Endothelial cell of umbilical vein (primary cell): ENCODE measurements around the gene SGPL1. TPM values are rescaled to one million over a fixed set of nuclear protein-coding genes. Genes with fewer than 3 reads are reported as not detected.

Source experiments
- BruUV-seq: library from RNA; stranded (reverse); fragments of 400-500 nt; replicated peaks from 2 replicates; lab custom pipeline; 2021; lab: Mats Ljungman, UMichigan
- CTCF ChIA-PET: fragments of 300-600, 350-600 bp; sonication (Branson Sonifier 250); formaldehyde crosslinking; loops from one replicate; lab custom pipeline; 2021; ENCODE audit warnings: antibody characterized with exemption, inconsistent platforms; lab: Charles Lee
- POLR2A ChIA-PET: fragments of 300-600, 350-600 bp; sonication (Branson Sonifier 250); formaldehyde crosslinking; loops from one replicate; lab custom pipeline; 2021; ENCODE audit warnings: antibody characterized with exemption, inconsistent platforms; lab: Charles Lee
- DNase-seq: peaks from one replicate; pipeline ENCODE4 v3.0.0-alpha.2; 2011; ENCODE audit warnings: low read depth, low spot score
- FAIRE-seq: peaks from 2 replicates; lab custom pipeline; 2011; peaks lifted over from hg19 to GRCh38; lab: Jason Lieb, UNC
- H2AFZ ChIP-seq: 2 replicates; pipeline ENCODE4 v1.6.0; 2012; ENCODE audit warnings: low read depth, low read length, control low read depth, inconsistent platforms
- H3K27ac ChIP-seq: 2 replicates; pipeline ENCODE4 v1.5.1; 2011; ENCODE audit warnings: low read depth, mild to moderate bottlenecking, control low read depth, low read length, moderate library complexity; ENCODE audit not compliant: insufficient read depth
- H3K27me3 ChIP-seq, 2 experiments: 2 replicates each; pipeline versions ENCODE4 v1.6.0 to v1.6.1; 2011; ENCODE audit warnings: low read length in 2 of 2, mixed read lengths in 1 of 2; ENCODE audit not compliant: control insufficient read depth in 2 of 2, insufficient read depth in 2 of 2
- H3K36me3 ChIP-seq, 2 experiments: 2 replicates in 1 of 2; 3 replicates in 1 of 2; pipeline ENCODE4 v1.5.1; 2011; ENCODE audit warnings: low read length in 2 of 2, mild to moderate bottlenecking in 1 of 2, moderate library complexity in 1 of 2; ENCODE audit not compliant: control insufficient read depth in 2 of 2, insufficient read depth in 2 of 2; ENCODE audit errors: extremely low read depth in 1 of 2
- H3K4me1 ChIP-seq: 3 replicates; pipeline ENCODE4 v1.5.1; 2011; ENCODE audit warnings: mild to moderate bottlenecking, low read length; ENCODE audit not compliant: control insufficient read depth, insufficient read depth; ENCODE audit errors: extremely low read depth
- H3K4me2 ChIP-seq: 2 replicates; pipeline ENCODE4 v1.6.1; 2011; ENCODE audit warnings: low read length, control low read depth, mixed read lengths; ENCODE audit not compliant: insufficient read depth
- H3K4me3 ChIP-seq, 3 experiments: fragments of 200-600 bp in 1 of 3; sonication (generic), shearing (Covaris generic) in 1 of 3; replicated peaks in 1 of 3; 2 replicates each; pipeline ENCODE4 v1.5.1; 2011 to 2016; ENCODE audit warnings: control low read depth in 3 of 3, low read length in 3 of 3, mild to moderate bottlenecking in 2 of 3, inconsistent platforms in 1 of 3, low read depth in 1 of 3, moderate library complexity in 1 of 3; ENCODE audit not compliant: insufficient read depth in 1 of 3
- H3K79me2 ChIP-seq: 2 replicates; pipeline ENCODE4 v1.6.0; 2012; ENCODE audit warnings: low read length, inconsistent platforms; ENCODE audit not compliant: control insufficient read depth, insufficient read depth
- H3K9ac ChIP-seq: replicated peaks from 2 replicates; pipeline ENCODE3; 2011; ENCODE audit warnings: low read length, control low read depth; ENCODE audit not compliant: insufficient read depth; ENCODE audit errors: extremely low read depth
- H3K9me1 ChIP-seq: replicated peaks from 3 replicates; pipeline ENCODE4 v1.6.0; 2011; ENCODE audit warnings: mild to moderate bottlenecking, low read length; ENCODE audit not compliant: control insufficient read depth, insufficient read depth; ENCODE audit errors: extremely low read depth
- H3K9me3 ChIP-seq: replicated peaks from 2 replicates; pipeline ENCODE4 v1.5.1; 2012; ENCODE audit warnings: low read length, inconsistent platforms; ENCODE audit not compliant: control insufficient read depth, insufficient read depth
- H4K20me1 ChIP-seq: replicated peaks from 2 replicates; pipeline ENCODE3; 2011; ENCODE audit warnings: mild to moderate bottlenecking, low read length; ENCODE audit not compliant: control insufficient read depth, insufficient read depth; ENCODE audit errors: extremely low read depth
- EZH2 ChIP-seq: IDR thresholded peaks from 2 replicates; pipeline ENCODE4 v1.6.1; 2012; ENCODE audit warnings: borderline replicate concordance, low read depth, mild to moderate bottlenecking, moderate library complexity, low read length, inconsistent platforms; ENCODE audit not compliant: severe bottlenecking
- FOS ChIP-seq: IDR thresholded peaks from 2 replicates; pipeline ENCODE4 v1.6.1; 2011; ENCODE audit warnings: mild to moderate bottlenecking, low read length, moderate library complexity, borderline replicate concordance; ENCODE audit not compliant: insufficient read depth
- GATA2 ChIP-seq: IDR thresholded peaks from 2 replicates; pipeline ENCODE4 v1.7.0; 2011; ENCODE audit warnings: low read depth, mild to moderate bottlenecking, moderate library complexity, mixed read lengths, low read length; ENCODE audit not compliant: insufficient read length, insufficient read depth
- JUN ChIP-seq: IDR thresholded peaks from 2 replicates; pipeline ENCODE4 v1.6.1; 2011; ENCODE audit warnings: borderline replicate concordance, low read depth; ENCODE audit not compliant: insufficient read length, insufficient read depth
- MYC ChIP-seq: IDR thresholded peaks from one replicate; pipeline ENCODE4 v1.6.1; 2011; ENCODE audit warnings: mild to moderate bottlenecking, low read depth, low read length
- POLR2A ChIP-seq: IDR thresholded peaks from 2 replicates; pipeline ENCODE4 v1.6.1; 2012; ENCODE audit warnings: low read depth, mild to moderate bottlenecking, control low read depth, low read length
- POLR2AphosphoS5 ChIP-seq: IDR thresholded peaks from 2 replicates; pipeline ENCODE4 v1.6.1; 2012; ENCODE audit warnings: low read depth, mild to moderate bottlenecking, control low read depth, low read length, moderate library complexity; ENCODE audit not compliant: insufficient read depth
- dilution Hi-C: fragments of 300-500 bp; cut with MboI; formaldehyde crosslinking; loops from one replicate; pipeline ENCODE4 v1.15.0; 2019; ENCODE audit warnings: low sequenced_read_pairs; ENCODE audit not compliant: extremely low pct_ligation_motif_present
- intact Hi-C: fragments of 100-400 bp; cut with micrococcal nuclease; formaldehyde crosslinking; loops from one replicate; pipeline ENCODE4 v1.10.0; 2022
- polyA plus RNA-seq, 4 experiments: library from polyadenylated mRNA; depleted of rRNA in 3 of 4; stranded (reverse) in 3 of 4; unstranded in 1 of 4; fragments of >200 nt; gene quantifications; 2 replicates each; pipeline versions ENCODE4 v1.2.1 to v1.2.3, GENCODE V29; 2011 to 2012; ENCODE audit warnings: missing spikeins in 1 of 4
- total RNA-seq: library from RNA; stranded (reverse); gene quantifications from 2 replicates; pipeline ENCODE4 v1.2.3, GENCODE V29; 2021
- TF ChIP-seq, protein P1 (sequence below), 2 donors: IDR thresholded peaks; 1 replicate in 1 of 2; 2 replicates in 1 of 2; pipeline ENCODE4 v1.5.1; 2011; ENCODE audit warnings: low read length in 2 of 2, mild to moderate bottlenecking in 2 of 2, moderate library complexity in 2 of 2, control low read depth in 1 of 2, inconsistent platforms in 1 of 2, low read depth in 1 of 2; ENCODE audit not compliant: insufficient read depth in 1 of 2; ENCODE audit errors: extremely low read depth in 1 of 2
- TF ChIP-seq, protein P2 (sequence below): IDR thresholded peaks from 2 replicates; pipeline ENCODE4 v1.6.1; 2011; ENCODE audit not compliant: insufficient read depth, insufficient read length

Gene SGPL1
- total and polyA plus RNA-seq, 2 donors (not counting 3 experiments of a cell fraction or from before 2014, with no cell fraction given): 11.4 to 25.2 TPM

DNA sequence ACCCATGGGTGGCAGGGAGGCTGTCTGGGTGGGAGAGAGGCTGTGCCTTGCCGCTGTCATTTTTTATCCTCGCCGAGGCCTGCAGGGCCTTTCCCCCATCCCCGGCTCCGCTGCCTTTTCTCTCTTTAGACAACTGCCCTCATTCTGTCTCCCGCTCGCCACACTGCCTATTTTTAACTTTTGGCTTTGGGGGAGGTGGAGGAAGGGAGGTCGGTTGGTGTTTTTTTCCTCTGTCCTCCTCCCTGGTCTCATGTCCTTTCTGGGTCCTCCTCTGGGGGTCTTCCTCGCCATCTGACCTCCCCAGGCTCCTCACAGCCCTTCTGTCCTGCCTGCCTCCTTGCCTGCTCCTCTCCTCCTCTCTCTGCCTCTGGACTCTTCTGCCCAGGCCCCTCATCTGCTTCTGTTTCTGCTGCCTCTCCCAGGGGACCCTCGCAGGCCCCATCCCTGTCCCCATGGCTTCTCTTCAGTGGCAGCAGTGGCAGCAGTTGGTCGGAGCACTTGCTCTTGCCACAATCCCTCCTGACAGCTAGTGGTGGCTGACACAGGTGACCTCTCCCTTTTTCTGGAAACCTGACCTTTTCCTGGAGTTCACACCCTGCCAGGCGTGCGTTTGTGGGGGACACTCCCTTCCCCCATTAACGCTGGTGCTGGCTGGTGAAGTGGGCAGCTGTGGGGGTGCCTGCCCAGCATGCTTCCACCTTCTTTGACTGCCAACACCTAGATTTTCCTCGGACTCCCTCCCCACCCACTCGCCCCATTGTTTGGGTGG lies 92.1 kb downstream of the SGPL1 start:
- no peak overlapping the region for H3K27ac ChIP-seq
- no peaks in the 10 kb centered on the region for H3K79me2 ChIP-seq
- H3K36me3 ChIP-seq: no peaks in the 10 kb centered on the region
- H3K9me1 ChIP-seq: no peaks in the 10 kb centered on the region
- dilution Hi-C loops: no loop called here
- no peaks in the 10 kb centered on the region for H3K9me3 ChIP-seq
- peaks cover 0 to 2% of the 10 kb centered on the region in 2 experiments for H3K27me3 ChIP-seq
- H3K4me3 ChIP-seq: no peak overlapping the region
- no peak overlapping the region for H3K4me2 ChIP-seq
- no peak for TF ChIP-seq EZH2
- TF ChIP-seq, protein P1, sequence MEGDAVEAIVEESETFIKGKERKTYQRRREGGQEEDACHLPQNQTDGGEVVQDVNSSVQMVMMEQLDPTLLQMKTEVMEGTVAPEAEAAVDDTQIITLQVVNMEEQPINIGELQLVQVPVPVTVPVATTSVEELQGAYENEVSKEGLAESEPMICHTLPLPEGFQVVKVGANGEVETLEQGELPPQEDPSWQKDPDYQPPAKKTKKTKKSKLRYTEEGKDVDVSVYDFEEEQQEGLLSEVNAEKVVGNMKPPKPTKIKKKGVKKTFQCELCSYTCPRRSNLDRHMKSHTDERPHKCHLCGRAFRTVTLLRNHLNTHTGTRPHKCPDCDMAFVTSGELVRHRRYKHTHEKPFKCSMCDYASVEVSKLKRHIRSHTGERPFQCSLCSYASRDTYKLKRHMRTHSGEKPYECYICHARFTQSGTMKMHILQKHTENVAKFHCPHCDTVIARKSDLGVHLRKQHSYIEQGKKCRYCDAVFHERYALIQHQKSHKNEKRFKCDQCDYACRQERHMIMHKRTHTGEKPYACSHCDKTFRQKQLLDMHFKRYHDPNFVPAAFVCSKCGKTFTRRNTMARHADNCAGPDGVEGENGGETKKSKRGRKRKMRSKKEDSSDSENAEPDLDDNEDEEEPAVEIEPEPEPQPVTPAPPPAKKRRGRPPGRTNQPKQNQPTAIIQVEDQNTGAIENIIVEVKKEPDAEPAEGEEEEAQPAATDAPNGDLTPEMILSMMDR (IDR thresholded peaks at IDR 0.05; ENCODE audit: extremely low read depth in 1 of 2, insufficient read depth in 1 of 2, low read depth in 1 of 2, low read length in 2 of 2): no peak
- no peak for TF ChIP-seq FOS
- TF ChIP-seq GATA2: no peak
- no peak for TF ChIP-seq POLR2A
- TF ChIP-seq, protein P2, sequence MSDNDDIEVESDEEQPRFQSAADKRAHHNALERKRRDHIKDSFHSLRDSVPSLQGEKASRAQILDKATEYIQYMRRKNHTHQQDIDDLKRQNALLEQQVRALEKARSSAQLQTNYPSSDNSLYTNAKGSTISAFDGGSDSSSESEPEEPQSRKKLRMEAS: no peak
- no peak for TF ChIP-seq POLR2AphosphoS5
- no peak for TF ChIP-seq JUN
- TF ChIP-seq MYC: no peak
- no peaks in the 10 kb centered on the region for H3K4me1 ChIP-seq
- H2AFZ ChIP-seq: no peak overlapping the region
- DNase-seq (no peak), FAIRE-seq (no peak)
- POLR2A ChIA-PET: no interaction called here
- no peaks in the 10 kb centered on the region for H4K20me1 ChIP-seq
- intact Hi-C loops: no loop called here
- H3K9ac ChIP-seq: no peak overlapping the region
- CTCF ChIA-PET: no interaction called here
- no TSS peak for BruUV-seq
